ENCODE data around the gene SLC25A36.

DNA sequence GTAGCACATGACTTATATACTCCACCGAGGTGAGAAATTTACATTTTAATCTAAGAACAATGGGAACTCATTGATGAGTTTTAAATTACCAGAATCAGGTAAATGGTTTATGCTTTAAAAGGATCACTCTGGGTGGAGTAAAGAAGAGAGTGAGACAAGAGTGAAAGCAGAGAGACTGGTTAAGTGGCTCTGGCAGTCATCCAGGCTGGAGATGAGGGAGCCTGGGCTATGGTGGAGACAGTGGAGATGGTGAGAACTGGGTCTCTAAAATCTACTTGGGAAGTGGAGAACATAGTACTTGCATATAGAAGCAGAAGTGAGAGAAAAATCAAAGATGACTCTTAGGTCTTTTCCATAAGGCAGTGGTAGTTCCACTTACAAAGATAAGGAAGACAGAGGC lies 37.1 kb upstream of the SLC25A36 start:
- TF ChIP-seq, protein P1, sequence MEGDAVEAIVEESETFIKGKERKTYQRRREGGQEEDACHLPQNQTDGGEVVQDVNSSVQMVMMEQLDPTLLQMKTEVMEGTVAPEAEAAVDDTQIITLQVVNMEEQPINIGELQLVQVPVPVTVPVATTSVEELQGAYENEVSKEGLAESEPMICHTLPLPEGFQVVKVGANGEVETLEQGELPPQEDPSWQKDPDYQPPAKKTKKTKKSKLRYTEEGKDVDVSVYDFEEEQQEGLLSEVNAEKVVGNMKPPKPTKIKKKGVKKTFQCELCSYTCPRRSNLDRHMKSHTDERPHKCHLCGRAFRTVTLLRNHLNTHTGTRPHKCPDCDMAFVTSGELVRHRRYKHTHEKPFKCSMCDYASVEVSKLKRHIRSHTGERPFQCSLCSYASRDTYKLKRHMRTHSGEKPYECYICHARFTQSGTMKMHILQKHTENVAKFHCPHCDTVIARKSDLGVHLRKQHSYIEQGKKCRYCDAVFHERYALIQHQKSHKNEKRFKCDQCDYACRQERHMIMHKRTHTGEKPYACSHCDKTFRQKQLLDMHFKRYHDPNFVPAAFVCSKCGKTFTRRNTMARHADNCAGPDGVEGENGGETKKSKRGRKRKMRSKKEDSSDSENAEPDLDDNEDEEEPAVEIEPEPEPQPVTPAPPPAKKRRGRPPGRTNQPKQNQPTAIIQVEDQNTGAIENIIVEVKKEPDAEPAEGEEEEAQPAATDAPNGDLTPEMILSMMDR (IDR thresholded peaks at IDR 0.05): no peak
- TF ChIP-seq POLR2A (IDR thresholded peaks at IDR 0.05): no peak

All from Peyer's patch (tissue), 4 donors.